HTR-8/SVneo (cell line): ENCODE measurements around the gene SOX18.

Experiments
- DNase-seq: peaks from one replicate; pipeline ENCODE4 v3.0.0; 2011; ENCODE audit warnings: low spot score, mixed read lengths; ENCODE audit not compliant: insufficient read length
- FAIRE-seq: peaks from 2 replicates; lab custom pipeline; 2011; peaks lifted over from hg19 to GRCh38; lab: Jason Lieb, UNC

The SOX18 gene

DNA sequence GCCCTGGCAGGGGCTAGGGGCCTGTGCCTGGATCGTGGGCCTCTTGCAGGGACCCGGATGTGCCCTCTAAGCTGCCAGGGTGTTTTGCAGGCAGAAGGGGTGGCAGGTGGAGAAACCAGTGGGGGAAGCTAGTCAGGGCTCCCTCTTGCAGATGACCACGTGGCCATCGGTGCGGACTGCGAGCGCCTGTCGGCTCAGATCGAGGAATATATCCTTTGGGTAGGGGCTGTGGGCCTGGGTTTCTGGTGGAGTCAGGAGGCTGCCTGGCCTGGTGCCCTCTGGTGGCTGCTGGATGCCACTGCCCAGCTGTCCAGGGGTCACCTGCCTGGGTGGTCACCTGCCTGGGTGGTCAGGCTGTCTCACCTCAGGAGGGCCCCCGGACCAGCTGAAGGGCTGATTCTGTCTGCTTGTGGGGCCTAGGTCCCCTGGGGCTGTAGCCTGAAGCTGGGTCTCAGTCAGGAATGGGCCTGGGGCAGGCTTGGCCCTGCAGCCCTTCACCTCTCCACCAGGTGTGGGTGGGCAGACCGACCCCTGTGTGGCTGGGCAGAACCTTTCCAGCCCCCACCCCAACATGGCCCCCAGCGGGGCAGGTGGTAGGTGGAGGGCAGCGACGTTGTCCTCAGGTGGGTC, 20.3 kb upstream of the SOX18 start:
- DNase-seq (peak; percentile 84), FAIRE-seq (peak; percentile 97)

- FAIRE-seq = no peak
- no peak for DNase-seq
Measured at GRCh38 chr20:64069209-64069613, 19.8 kb upstream of the SOX18 start.

DNA sequence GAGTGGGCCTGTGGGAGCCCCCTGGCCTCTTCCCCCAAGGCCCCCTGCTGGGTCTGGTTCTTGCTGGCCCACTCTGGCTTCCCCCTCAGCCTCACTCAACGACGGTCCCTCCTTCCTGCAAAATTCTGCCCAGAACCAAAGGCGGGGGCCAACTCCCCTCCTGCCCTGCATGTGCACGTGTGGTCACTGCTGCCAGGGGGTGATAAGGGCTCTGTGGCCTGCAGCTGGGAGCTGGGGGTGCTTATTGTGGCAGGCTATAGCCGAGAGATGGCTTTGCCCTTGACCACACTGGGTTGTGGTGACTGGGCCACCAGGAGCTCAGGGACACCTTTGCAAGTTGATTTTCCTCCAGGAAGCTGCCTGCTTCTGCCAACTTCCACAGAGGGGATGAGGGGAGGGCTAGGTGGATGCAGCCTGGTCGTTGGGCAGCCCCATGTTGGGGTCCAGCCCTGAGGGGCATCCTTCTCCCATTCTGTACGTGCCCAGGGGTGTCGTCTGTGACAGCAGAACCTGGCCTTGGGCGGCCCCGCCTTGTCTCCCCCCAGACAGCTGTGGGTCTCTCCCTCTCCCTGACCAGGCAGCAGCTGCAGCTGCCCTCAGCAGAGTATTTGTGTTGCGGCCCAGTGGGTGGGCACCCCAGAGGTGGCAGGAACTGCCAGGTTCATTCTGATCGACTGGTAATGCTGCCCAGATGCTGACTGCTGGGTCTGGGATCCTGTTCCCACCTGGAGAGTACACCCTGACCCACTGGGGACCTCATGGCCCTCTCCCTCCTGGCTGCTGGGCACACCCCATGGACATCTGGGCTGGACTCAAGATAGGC, 19.2 kb upstream of the SOX18 start:
- no peak for DNase-seq
- FAIRE-seq = peak; percentile 4

DNA sequence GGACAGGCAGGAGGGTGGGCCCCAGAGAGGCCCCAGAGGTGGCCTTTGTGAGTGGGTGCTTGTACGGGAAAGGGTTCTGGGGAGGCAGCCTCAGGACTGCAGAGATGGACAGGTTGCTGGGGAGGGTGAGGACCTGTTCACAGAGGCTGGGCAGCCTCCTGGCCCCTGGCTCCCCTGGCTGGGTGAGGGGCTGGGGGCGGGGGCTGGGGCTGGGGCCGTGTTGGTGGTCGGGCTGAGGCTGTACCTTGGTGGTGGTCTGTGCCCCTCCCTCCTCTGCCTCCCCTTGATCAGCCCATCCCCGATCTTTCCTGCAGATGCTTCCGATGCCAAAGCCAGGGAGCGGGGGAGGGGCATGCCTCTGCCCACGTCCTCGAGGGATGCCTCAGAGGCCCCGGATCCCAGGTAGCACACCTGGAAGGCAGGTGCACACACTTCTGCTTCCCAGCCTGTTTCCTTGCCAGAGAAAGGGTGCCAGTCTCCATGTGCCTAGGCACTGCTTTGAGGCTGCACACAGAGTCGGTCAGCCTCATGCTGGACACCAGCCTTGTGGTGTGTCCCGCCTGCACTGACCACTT, 18.4 kb upstream of the SOX18 start:
- FAIRE-seq (peak; percentile 16), DNase-seq (no peak)

DNA sequence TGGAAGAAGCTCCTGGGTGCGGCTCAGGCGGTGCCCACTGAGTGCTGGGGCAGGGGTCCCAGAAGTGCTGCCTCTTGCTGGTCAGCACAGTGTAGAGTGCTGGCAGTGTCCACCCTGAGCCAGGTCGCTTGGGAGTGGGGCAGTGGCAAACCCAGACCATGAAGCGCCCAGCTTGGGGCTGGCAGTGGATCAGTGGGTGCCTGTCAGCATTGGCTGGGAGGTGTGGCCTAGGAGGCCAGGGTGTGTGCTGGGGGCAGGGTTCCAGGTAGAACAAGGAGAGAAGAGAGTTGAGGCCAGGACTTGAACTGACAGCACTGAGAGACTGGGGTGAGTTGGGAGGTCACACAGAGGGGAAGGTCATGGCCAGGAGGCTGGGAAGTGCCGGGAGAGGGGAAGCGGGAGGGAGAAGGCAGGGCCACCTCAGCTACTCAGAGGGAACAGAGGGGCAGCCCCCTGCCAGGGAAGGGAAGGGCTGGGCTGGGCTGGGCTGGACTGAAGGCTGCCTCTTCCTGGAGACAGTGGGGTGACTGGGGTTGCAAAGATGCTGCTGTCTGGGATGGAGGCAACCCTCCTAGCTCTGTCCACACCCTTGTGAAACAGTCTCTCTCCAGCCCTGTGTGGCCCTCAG, 17.7 kb upstream of the SOX18 start:
- DNase-seq = no peak

GRCh38 chr20:64065974-64066343, 16.5 kb upstream of the SOX18 start:
- FAIRE-seq = peak; percentile 96
- peak; percentile 96 for DNase-seq

More for the DNA sequence above, 17.7 kb upstream of the SOX18 start:
- FAIRE-seq = peak; percentile 26

DNA sequence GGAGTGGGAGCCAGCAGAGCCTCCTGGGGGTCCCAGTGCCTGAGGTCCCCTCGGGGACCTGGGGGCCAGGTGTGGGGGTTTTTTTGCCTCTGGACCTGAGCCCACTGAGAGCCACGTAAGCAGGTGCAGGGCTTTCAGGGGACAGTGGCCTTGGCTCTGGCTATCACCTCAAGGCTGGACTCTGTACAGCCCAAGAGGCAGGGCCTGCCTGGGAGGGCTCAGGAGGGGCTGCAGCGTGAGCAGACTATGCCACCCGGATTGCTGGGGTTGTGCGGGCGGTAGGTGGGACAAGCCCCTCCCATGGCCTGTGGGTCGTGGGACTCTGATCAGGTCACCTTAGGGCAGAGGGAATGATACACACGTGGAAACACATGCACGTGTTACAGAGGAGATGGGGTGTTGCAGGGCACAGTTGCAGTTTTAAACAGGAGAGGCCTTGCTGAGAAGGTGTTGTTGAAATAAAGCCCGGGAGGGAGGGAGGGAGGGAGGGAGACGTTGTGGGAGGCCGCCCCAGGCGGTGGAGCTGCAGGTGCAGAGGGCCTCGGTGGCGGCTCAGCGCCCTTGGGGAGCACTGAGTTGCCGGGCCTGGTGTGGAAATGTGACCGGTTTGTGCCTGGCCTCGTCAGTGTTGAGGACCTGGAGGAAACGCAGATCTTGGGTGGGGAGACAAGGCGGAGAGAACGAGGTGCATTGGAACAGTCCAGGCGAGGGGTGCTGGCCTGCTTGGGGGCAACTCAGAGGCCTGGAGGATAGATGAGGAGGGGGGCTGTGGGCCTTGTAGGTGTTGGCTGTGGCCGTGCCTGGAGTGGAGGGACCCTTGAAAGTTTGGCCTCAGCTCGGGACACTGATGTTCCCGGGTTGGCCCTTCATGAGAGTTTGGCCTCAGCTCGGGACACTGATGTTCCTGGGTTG, 15.9 kb upstream of the SOX18 start:
- no peak for DNase-seq
- peak; percentile 84 for FAIRE-seq

DNA sequence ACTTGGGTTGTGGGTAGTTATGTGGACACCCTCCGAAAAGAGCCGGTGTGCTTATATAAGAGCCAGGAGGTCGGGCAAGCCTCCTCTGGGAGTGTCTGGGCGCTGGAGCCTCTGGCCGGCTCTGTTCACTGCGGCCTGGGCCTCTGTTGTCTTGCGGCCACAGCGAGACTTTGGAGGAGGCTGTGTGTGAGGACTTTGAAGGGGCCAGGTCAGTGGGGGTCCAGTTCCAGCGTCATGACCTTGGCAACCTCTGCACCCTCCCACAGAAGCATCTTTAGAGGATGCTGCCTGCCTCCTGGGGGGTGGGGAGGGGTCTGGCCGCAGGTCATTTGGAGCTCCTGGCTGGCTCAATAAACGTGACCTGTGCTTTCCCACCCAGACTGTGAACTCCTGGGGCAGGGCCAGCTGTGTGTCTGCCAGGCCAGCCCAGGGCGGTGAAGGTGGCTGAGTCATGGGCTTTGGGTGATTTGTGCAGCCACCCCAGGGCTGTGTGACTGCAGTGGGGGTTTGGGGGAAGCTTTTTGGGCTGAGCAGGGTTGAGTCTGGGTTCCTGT, 14.8 kb upstream of the SOX18 start:
- FAIRE-seq = peak; percentile 16
- DNase-seq = peak; percentile 84

DNA sequence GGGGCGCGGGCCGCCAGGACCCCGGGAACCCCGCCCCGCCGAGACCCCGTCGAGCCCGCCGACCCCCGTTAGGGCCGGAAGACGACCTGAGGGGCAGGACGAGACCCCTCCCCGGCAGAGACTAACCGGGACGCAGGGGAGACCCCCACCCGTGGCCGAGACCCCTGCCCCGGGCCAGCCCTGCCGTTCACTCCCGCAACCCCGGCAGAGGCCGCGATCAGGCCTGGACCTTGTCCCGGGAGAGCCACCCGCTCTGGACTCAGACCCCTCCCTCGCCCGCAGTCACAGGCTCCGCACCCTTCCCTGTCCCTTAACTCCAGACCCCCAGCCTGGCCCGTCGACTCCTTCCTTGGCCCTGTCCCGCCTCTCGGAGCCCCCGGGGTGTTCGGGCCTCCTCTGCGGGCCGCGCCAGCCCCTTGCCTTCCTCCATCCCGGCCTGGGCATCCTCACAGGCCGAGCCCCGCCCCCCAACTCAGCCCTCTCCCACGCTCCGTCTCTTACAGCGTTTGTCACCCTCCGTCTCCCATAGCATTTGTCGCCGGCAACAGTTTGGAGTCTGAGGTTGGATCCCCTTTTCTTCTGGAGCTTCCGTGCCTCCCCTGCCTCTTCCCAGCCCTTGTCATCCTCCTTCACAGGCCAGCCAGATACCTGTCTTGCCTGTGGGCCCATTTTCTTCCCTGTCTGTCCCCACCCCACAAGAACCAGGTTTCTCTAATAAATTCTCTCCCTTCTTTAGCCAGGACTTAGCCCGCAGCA, 14.1 kb upstream of the SOX18 start:
- no peak for DNase-seq
- peak; percentile 78 for FAIRE-seq

DNA sequence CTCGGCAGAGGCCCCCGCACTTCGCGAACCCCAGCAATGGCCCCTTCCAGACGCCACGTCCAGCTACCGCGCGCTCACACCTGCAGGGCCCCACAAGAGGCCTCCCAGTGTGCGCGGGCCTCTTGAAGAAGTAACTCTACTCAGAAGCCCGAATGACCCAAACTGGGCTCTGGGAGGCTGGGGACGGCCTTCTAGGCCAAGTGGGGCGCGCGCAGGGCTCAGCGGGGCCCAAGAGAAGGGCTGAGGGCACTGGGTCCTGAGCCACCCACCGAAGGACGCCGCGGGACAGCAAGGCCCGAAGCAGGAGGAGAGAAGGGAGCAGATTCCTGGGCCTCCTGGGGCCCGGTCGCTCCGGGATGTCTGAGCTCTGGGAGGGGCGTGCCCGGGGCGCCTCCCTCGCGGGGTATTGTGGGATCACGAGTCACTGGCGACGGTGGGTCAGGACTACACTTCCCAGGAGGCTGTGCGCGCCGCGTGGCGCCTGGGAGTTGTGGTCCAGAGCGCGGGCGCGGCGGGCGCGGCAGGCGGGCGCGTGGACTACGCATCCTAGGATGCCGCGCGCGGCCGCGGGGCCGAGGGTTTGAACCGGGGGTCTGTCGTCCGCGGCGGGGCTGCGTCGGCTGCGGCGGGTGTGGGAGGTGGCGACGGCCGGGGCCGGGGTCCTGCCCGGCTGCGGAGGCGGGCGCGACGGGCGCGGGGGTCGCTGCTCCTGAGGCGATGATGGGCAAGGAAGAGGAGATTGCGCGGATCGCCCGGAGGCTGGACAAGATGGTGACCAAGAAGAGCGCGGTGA, 13.4 kb upstream of the SOX18 start, which contains the start of gene TCEA2:
Gene TCEA2, plus strand, starts transcription at position 603 of the 793 bp plus-strand sequence. Its CDS starts 115 bp downstream, at position 718.
- FAIRE-seq (peak; percentile 99), DNase-seq (peak; percentile 100)

- FAIRE-seq (peak; percentile 96), DNase-seq (no peak)
Measured at GRCh38 chr20:64062276-64062595, 12.8 kb upstream of the SOX18 start.

GRCh38 chr20:64058536-64058935, 9.1 kb upstream of the SOX18 start:
- no peak for DNase-seq
- FAIRE-seq = no peak

- peak; percentile 89 for FAIRE-seq
- peak; percentile 95 for DNase-seq
Measured at GRCh38 chr20:64057628-64058498, 8.4 kb upstream of the SOX18 start.

DNA sequence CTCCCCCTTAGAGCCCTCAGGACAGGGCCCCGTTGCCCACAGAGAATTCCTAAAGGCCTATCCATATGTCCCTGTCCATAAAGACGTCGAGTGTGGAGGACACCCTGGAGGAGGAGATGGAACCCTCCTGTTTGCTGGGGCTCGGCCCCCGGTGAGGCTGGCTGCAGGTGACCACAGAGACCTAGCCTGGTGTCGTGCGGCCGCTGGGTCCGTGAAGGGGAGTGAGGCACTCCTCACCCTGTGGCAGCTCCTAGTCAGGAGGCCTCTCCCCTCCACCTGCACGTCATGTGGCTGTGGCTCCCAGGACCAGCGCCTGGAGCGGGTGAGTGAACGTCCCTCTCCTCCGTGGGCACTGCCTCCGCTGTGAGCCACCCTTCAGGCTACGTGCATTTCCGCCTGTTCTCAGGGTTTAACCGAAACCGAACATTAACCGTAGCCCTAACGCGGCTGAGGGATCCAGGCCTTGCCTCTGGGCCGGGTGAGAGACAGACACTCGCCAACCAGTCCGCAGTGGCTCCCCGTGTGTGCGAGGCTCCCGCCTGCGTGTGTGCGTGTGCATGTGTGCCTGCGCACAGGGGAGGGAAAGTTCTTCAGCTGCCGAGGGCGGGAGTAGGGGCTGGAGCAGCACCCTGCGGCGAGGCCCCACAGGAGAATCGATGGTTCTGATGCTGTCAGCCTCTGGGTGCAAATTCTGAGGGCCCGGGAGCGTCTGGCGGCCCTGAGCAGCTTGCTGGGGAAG, 7.6 kb upstream of the SOX18 start:
- DNase-seq (no peak), FAIRE-seq (no peak)

GRCh38 chr20:64056639-64056888, 7.1 kb upstream of the SOX18 start:
- FAIRE-seq = no peak
- DNase-seq = no peak

GRCh38 chr20:64055893-64056638, 6.6 kb upstream of the SOX18 start:
- DNase-seq (no peak), FAIRE-seq (no peak)
